Chondrocyte (in vitro differentiated cells): Measurements from ENCODE around the gene RBPJ. TPM values are rescaled to one million over a fixed set of nuclear protein-coding genes. Genes with fewer than 3 reads are reported as not detected.

ENCODE experiments used
- DNase-seq: peaks from one replicate; pipeline ENCODE4 v3.0.0; 2021; ENCODE audit warnings: mixed read lengths, low spot score
- H3K27ac Mint-ChIP-seq: one replicate; pipeline ENCODE4 v1.8.0; 2021; ENCODE audit warnings: mild to moderate bottlenecking, moderate library complexity, mixed read lengths; ENCODE audit not compliant: unreplicated experiment
- H3K27me3 Mint-ChIP-seq: 2 replicates; pipeline ENCODE4 v1.8.0; 2021; ENCODE audit warnings: low read depth, mixed read lengths
- H3K36me3 Mint-ChIP-seq: 2 replicates; pipeline ENCODE4 v1.8.0; 2021; ENCODE audit warnings: low read depth, mixed read lengths
- H3K4me1 Mint-ChIP-seq: 2 replicates; pipeline ENCODE4 v1.8.0; 2021; ENCODE audit warnings: low read depth, mild to moderate bottlenecking, mixed read lengths
- H3K4me3 Mint-ChIP-seq: one replicate; pipeline ENCODE4 v1.8.0; 2021; ENCODE audit warnings: mild to moderate bottlenecking, moderate library complexity, mixed read lengths; ENCODE audit not compliant: unreplicated experiment
- H3K9me3 Mint-ChIP-seq: 2 replicates; pipeline ENCODE4 v1.8.0; 2021; ENCODE audit warnings: low read depth, mixed read lengths
- total RNA-seq: library from RNA; stranded (reverse); gene quantifications from 3 replicates; pipeline ENCODE4 v1.2.1, GENCODE V29; 2021
- TF ChIP-seq, protein P1 (sequence below): fragments of 200-600 bp; sonication (generic); IDR thresholded peaks from 2 replicates; pipeline ENCODE4 v1.5.0; 2021; ENCODE audit warnings: antibody characterized with exemption, mild to moderate bottlenecking, moderate library complexity

The RBPJ gene
- total RNA-seq, 1 donor from 2014 or later, result 58.5 TPM

DNA sequence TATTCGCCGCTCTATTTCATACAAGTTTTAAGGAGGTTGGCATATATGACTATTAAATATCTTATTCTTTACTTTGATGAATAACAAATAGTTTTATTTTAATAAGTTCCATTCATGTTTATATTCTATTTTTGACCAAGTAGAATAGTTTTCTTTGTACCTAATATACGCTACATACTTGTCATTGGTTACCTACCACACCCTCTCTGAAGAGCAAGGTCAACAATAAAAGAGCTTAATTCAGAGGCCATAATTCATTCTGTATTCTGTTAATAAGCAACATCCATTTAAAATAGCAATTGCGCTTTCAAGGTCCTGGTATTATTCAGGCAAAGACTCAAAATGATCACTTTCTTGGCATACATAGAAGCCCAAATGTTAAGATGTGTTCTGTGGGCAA, 24.3 kb upstream of the RBPJ start:
- Mint-ChIP-seq H3K27ac (no peak overlapping the region), H3K4me3 (no peak overlapping the region), H3K4me1 (peaks cover 27% of the 10 kb centered on the region), H3K27me3 (no peaks in the 10 kb centered on the region), H3K36me3 (no peaks in the 10 kb centered on the region), H3K9me3 (no peaks in the 10 kb centered on the region)
- TF ChIP-seq, protein P1, sequence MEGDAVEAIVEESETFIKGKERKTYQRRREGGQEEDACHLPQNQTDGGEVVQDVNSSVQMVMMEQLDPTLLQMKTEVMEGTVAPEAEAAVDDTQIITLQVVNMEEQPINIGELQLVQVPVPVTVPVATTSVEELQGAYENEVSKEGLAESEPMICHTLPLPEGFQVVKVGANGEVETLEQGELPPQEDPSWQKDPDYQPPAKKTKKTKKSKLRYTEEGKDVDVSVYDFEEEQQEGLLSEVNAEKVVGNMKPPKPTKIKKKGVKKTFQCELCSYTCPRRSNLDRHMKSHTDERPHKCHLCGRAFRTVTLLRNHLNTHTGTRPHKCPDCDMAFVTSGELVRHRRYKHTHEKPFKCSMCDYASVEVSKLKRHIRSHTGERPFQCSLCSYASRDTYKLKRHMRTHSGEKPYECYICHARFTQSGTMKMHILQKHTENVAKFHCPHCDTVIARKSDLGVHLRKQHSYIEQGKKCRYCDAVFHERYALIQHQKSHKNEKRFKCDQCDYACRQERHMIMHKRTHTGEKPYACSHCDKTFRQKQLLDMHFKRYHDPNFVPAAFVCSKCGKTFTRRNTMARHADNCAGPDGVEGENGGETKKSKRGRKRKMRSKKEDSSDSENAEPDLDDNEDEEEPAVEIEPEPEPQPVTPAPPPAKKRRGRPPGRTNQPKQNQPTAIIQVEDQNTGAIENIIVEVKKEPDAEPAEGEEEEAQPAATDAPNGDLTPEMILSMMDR, result no peak
- no peak for DNase-seq

DNA sequence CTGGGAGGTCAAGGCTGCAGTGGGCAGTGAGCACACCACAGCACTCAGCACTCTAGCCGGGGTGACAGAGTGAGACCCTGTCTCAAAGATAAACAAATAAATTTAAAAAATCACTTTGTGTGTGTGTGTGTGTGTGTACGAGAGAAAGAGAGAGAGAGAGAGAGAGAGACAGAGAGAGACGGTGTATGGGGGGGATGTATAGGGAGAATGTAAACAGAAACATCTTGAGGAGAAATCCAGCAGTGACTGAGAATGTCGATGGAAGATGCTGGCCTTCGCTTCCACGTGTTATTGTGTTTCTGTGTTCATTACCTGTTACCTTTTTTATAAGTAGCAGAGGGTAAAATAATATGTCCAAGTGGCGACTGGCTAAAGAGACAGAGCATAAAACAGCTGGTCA, 23.6 kb upstream of the RBPJ start:
- TF ChIP-seq, protein P1, result no peak
- no peak for DNase-seq
- no peak overlapping the region for H3K4me3 Mint-ChIP-seq
- peaks cover 27% of the 10 kb centered on the region for H3K4me1 Mint-ChIP-seq
- H3K36me3 Mint-ChIP-seq, result no peaks in the 10 kb centered on the region
- no peak overlapping the region for H3K27ac Mint-ChIP-seq
- H3K9me3 Mint-ChIP-seq, result no peaks in the 10 kb centered on the region
- H3K27me3 Mint-ChIP-seq, result no peaks in the 10 kb centered on the region

DNA sequence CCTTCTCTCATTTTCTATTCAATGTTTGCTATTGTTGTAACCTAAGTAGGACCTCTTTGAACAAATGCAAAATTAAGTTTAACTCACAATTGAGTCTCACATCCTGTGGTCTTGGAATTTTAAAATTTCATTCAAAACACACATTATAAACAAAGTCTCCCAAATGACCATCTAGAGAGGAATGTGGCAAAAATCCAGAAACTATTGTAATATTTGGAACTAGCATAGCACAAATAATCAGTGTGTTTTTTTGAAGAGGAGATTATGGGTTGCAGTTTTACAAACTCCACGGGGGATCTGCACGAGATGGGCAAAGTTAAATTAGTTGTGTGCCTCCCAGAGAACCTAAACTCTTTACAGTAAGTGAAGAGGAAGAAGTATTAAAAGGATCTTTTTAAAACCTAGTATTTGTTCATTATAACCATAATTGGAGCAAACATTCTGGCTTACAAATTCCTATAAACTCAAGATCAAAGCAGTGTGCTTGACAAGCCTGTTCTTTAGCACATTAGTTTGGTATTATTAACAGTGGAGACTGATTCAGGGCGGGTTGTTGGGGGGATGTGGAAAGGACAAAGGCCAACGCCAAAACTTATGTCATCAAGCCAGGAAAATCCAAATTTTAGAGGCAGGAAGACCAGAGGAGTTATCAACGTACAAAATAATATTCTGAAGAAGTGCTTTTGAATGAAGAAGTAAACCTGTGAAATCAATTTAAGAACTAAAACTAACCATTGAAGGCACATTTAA, 22.4 kb upstream of the RBPJ start:
- H3K9me3 Mint-ChIP-seq, result no peaks in the 10 kb centered on the region
- no peak overlapping the region for H3K4me3 Mint-ChIP-seq
- H3K4me1 Mint-ChIP-seq, result peaks cover 27% of the 10 kb centered on the region
- no peak for DNase-seq
- H3K36me3 Mint-ChIP-seq, result no peaks in the 10 kb centered on the region
- no peaks in the 10 kb centered on the region for H3K27me3 Mint-ChIP-seq
- no peak overlapping the region for H3K27ac Mint-ChIP-seq
- TF ChIP-seq, protein P1, result no peak

DNA sequence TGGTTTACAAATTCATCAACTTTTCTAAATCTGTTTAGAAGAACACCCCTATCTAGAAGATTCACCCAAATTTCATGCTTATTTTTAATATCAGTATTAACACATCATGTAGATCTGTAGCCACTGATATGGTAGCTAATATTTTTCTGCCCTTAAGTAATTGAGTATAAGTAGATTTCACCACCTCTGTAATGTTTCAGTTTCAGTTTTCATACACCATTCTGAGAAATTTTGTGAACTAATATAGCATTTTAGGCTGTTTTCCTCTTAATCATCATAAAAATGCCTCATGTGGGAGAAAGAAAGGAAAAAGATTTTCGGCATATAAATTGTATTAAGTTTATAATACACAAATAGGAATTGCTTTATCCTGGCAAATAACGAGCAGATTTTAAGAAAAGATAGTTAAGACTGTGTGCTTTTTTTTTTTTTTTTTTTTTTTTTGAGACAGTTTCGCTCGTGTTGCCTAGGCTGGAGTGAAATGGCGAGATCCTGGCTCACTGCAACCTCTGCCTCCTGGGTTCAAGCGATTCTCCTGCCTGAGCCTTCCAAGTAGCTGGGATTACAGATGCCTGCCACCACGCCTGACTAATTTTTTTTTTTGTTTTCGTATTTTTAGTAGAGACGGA, 21.4 kb upstream of the RBPJ start:
- H3K4me3 Mint-ChIP-seq, result no peak overlapping the region
- TF ChIP-seq, protein P1, result no peak
- no peaks in the 10 kb centered on the region for H3K36me3 Mint-ChIP-seq
- H3K4me1 Mint-ChIP-seq, result peaks cover 27% of the 10 kb centered on the region
- no peaks in the 10 kb centered on the region for H3K9me3 Mint-ChIP-seq
- no peak for DNase-seq
- no peaks in the 10 kb centered on the region for H3K27me3 Mint-ChIP-seq
- no peak overlapping the region for H3K27ac Mint-ChIP-seq

DNA sequence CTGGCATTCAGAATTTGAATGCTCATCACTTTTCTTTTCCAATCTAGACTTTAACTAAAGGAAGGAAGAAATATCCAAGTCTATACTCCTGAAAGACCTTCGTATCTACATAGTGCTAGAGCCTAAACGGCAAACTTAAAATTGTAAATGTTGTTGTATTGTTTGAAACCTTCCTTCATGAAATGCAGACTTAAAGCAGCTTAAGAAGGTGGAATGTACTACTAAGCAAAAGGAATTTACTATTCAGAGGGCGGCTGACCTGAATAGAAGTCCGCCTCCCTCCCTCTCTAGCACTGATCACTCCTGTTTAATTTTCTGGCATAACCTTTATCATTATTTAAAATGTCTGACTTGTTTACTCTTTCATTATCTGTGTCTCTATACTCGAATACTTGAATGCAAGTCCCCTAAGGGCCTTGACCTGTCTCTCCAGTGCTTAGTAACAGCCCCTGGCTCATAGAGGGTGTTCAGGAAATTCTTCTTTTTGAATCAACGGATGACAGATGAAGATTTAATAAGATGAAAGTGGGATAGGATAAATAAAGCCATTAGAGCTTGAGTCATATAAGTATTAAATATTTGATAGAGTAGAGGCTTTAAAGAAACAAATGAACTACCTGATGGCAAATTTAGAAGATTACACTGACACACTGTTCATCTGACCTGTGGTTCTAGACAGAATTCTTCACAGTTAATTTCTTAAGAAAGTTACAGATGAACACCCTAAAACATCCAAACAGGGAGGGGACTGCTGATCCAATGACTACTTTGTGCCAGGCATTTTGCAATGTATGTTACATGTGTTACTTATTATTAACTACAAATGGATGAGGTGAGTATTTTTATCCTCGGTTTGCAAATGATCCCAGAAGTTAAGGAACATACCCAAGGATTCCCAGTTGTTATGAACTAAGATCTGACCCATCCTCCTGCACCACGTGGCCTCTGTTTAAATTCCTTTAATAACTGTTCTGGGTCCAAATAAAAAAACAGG, 20.2 kb upstream of the RBPJ start:
- Mint-ChIP-seq H3K9me3 (no peaks in the 10 kb centered on the region), H3K36me3 (no peaks in the 10 kb centered on the region), H3K4me1 (peaks cover 27% of the 10 kb centered on the region), H3K4me3 (no peak overlapping the region), H3K27ac (no peak overlapping the region), H3K27me3 (no peaks in the 10 kb centered on the region)
- TF ChIP-seq, protein P1, result no peak
- no peak for DNase-seq
